ENCODE results near the gene DMRT1. TPM values are rescaled to one million over a fixed set of nuclear protein-coding genes. Genes with fewer than 3 reads are reported as not detected.

The DMRT1 gene
- total RNA-seq, 1 donor from 2014 or later: not detected

DNA sequence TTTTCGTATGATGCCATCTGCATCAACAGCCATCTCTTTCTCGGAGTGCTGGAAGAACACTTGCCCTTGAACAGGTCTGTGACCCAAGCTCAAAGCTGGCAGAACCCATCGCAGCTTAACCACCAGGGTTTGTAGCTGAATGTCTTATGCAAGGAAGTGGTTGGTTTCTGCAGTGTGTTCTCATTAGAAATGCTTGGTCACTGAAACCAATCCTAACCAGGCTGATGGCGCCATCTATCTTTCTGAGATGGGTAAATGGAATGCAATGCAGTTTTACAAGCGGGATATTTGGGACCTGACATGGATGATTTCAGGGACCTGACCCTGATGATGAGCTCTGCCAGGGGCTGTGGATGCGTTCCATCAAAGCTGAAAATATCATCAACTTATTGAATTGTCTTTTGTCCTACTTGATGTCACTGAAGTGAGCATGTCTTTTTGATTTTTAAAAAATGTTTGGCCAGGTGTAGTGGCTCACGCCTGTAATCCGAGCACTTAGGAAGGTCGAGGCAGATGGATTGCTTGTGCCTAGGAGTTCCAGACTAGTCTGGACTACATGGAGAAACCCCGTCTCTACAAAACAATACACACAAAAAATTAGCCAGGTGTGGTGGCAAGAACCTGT lies 163.7 kb downstream of the DMRT1 start:
- TF ChIP-seq, protein P1, sequence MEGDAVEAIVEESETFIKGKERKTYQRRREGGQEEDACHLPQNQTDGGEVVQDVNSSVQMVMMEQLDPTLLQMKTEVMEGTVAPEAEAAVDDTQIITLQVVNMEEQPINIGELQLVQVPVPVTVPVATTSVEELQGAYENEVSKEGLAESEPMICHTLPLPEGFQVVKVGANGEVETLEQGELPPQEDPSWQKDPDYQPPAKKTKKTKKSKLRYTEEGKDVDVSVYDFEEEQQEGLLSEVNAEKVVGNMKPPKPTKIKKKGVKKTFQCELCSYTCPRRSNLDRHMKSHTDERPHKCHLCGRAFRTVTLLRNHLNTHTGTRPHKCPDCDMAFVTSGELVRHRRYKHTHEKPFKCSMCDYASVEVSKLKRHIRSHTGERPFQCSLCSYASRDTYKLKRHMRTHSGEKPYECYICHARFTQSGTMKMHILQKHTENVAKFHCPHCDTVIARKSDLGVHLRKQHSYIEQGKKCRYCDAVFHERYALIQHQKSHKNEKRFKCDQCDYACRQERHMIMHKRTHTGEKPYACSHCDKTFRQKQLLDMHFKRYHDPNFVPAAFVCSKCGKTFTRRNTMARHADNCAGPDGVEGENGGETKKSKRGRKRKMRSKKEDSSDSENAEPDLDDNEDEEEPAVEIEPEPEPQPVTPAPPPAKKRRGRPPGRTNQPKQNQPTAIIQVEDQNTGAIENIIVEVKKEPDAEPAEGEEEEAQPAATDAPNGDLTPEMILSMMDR (IDR thresholded peaks at IDR 0.05): peak; percentile 49
- Mint-ChIP-seq H3K4me1 (ENCODE audit: unreplicated experiment) (no peaks in the 10 kb centered on the region), H3K27me3 (ENCODE audit: unreplicated experiment) (no peaks in the 10 kb centered on the region), H3K36me3 (ENCODE audit: unreplicated experiment) (no peaks in the 10 kb centered on the region), H3K27ac (ENCODE audit: unreplicated experiment) (no peak overlapping the region), H3K9me3 (ENCODE audit: unreplicated experiment) (no peaks in the 10 kb centered on the region), H3K4me3 (ENCODE audit: unreplicated experiment) (no peak overlapping the region)
- no peak for DNase-seq (ENCODE audit: extremely low spot score, unreplicated experiment)

GRCh38 chr9:1007312-1007711 lies 165.8 kb downstream of the DMRT1 start:
- H3K27me3 Mint-ChIP-seq (ENCODE audit: unreplicated experiment): no peaks in the 10 kb centered on the region

GRCh38 chr9:1008216-1008615 lies 166.7 kb downstream of the DMRT1 start:
- TF ChIP-seq, protein P1 (IDR thresholded peaks at IDR 0.05): no peak
- Mint-ChIP-seq H3K4me1 (ENCODE audit: unreplicated experiment) (no peaks in the 10 kb centered on the region), H3K27ac (ENCODE audit: unreplicated experiment) (no peak overlapping the region), H3K9me3 (ENCODE audit: unreplicated experiment) (no peaks in the 10 kb centered on the region), H3K27me3 (ENCODE audit: unreplicated experiment) (no peaks in the 10 kb centered on the region), H3K4me3 (ENCODE audit: unreplicated experiment) (no peak overlapping the region), H3K36me3 (ENCODE audit: unreplicated experiment) (no peaks in the 10 kb centered on the region)
- DNase-seq (ENCODE audit: extremely low spot score, unreplicated experiment): peak; percentile 15

More at GRCh38 chr9:1007312-1007711, 165.8 kb downstream of the DMRT1 start:
- Mint-ChIP-seq H3K4me1 (ENCODE audit: unreplicated experiment) (no peaks in the 10 kb centered on the region), H3K27ac (ENCODE audit: unreplicated experiment) (no peak overlapping the region), H3K9me3 (ENCODE audit: unreplicated experiment) (no peaks in the 10 kb centered on the region), H3K4me3 (ENCODE audit: unreplicated experiment) (no peak overlapping the region), H3K36me3 (ENCODE audit: unreplicated experiment) (no peaks in the 10 kb centered on the region)
- DNase-seq (ENCODE audit: extremely low spot score, unreplicated experiment): no peak
- TF ChIP-seq, protein P1 (IDR thresholded peaks at IDR 0.05): no peak

GRCh38 chr9:1009101-1009707 lies 167.7 kb downstream of the DMRT1 start:
- Mint-ChIP-seq H3K4me1 (ENCODE audit: unreplicated experiment) (no peaks in the 10 kb centered on the region), H3K27ac (ENCODE audit: unreplicated experiment) (no peak overlapping the region), H3K27me3 (ENCODE audit: unreplicated experiment) (no peaks in the 10 kb centered on the region), H3K36me3 (ENCODE audit: unreplicated experiment) (no peaks in the 10 kb centered on the region), H3K9me3 (ENCODE audit: unreplicated experiment) (no peaks in the 10 kb centered on the region), H3K4me3 (ENCODE audit: unreplicated experiment) (no peak overlapping the region)
- peak; percentile 92 for DNase-seq (ENCODE audit: extremely low spot score, unreplicated experiment)
- TF ChIP-seq, protein P1 (IDR thresholded peaks at IDR 0.05): peak; percentile 84

GRCh38 chr9:1013021-1013420 lies 171.5 kb downstream of the DMRT1 start:
- TF ChIP-seq, protein P1 (IDR thresholded peaks at IDR 0.05): no peak
- Mint-ChIP-seq H3K9me3 (ENCODE audit: unreplicated experiment) (no peaks in the 10 kb centered on the region), H3K27ac (ENCODE audit: unreplicated experiment) (no peak overlapping the region), H3K4me3 (ENCODE audit: unreplicated experiment) (no peak overlapping the region), H3K27me3 (ENCODE audit: unreplicated experiment) (no peaks in the 10 kb centered on the region), H3K4me1 (ENCODE audit: unreplicated experiment) (no peaks in the 10 kb centered on the region), H3K36me3 (ENCODE audit: unreplicated experiment) (no peaks in the 10 kb centered on the region)
- DNase-seq (ENCODE audit: extremely low spot score, unreplicated experiment): no peak

Measured in osteocyte (in vitro differentiated cells).